Liver (tissue), 9 donors: ENCODE results near the gene DNM3. TPM values are rescaled to one million over a fixed set of nuclear protein-coding genes. Genes with fewer than 3 reads are reported as not detected.

ENCODE experiments used
- DNase-seq: peaks from one replicate; pipeline ENCODE4 v3.0.0-alpha.2; 2017; ENCODE audit warnings: low spot score
- H3K27ac ChIP-seq, 2 donors: one replicate each; pipeline ENCODE4 v1.7.0; 2013; ENCODE audit warnings: inconsistent platforms in 2 of 2, low read length in 2 of 2, control low read depth in 1 of 2, low read depth in 1 of 2, mild to moderate bottlenecking in 1 of 2
- H3K27me3 ChIP-seq, 4 donors: one replicate each; pipeline versions ENCODE4 v1.6.1 to v1.7.0; 2013; ENCODE audit warnings: low read length in 3 of 4, inconsistent platforms in 1 of 4, mild to moderate bottlenecking in 1 of 4, moderate library complexity in 1 of 4; ENCODE audit not compliant: control insufficient read depth in 4 of 4, insufficient read depth in 4 of 4
- H3K36me3 ChIP-seq, 4 donors: one replicate each; pipeline versions ENCODE4 v1.6.1 to v1.7.0; 2013; ENCODE audit warnings: low read length in 3 of 4, mild to moderate bottlenecking in 3 of 4, low read depth in 1 of 4, moderate library complexity in 1 of 4; ENCODE audit not compliant: control insufficient read depth in 4 of 4, insufficient read depth in 3 of 4
- H3K4me1 ChIP-seq, 4 donors: one replicate each; pipeline versions ENCODE4 v1.6.1 to v1.7.0; 2013; ENCODE audit warnings: low read length in 3 of 4, mild to moderate bottlenecking in 3 of 4, moderate library complexity in 1 of 4; ENCODE audit not compliant: control insufficient read depth in 4 of 4, insufficient read depth in 4 of 4
- H3K4me3 ChIP-seq, 3 donors: one replicate each; pipeline versions ENCODE4 v1.6.1 to v1.7.0; 2013; ENCODE audit warnings: low read length in 3 of 3, control low read depth in 1 of 3, low read depth in 1 of 3, mild to moderate bottlenecking in 1 of 3
- H3K9ac ChIP-seq, 2 donors: one replicate each; pipeline ENCODE4 v1.7.0; 2013; ENCODE audit warnings: low read length in 2 of 2, mild to moderate bottlenecking in 2 of 2, moderate library complexity in 2 of 2, control low read depth in 1 of 2, low read depth in 1 of 2
- H3K9me3 ChIP-seq, 4 donors: one replicate each; pipeline versions ENCODE4 v1.6.1 to v1.7.0; 2013; ENCODE audit warnings: low read length in 3 of 4; ENCODE audit not compliant: control insufficient read depth in 4 of 4
- ATF3 ChIP-seq: IDR thresholded peaks from 2 replicates; pipeline ENCODE4 v1.6.1; 2016; ENCODE audit warnings: antibody characterized with exemption
- CTCF ChIP-seq: fragments of 150-350 bp; IDR thresholded peaks from 2 replicates; pipeline ENCODE4 v1.5.1; 2017; ENCODE audit warnings: improper control_type of control experiment, low read depth, low read length; ENCODE audit not compliant: missing input control
- EGR1 ChIP-seq, 2 donors: IDR thresholded peaks; 2 replicates each; pipeline ENCODE4 v1.6.1; 2016 to 2018; ENCODE audit warnings: antibody characterized with exemption in 2 of 2, low read depth in 2 of 2
- FOXA2 ChIP-seq: IDR thresholded peaks from 2 replicates; pipeline ENCODE4 v1.6.1; 2016; ENCODE audit warnings: antibody characterized with exemption
- GABPA ChIP-seq, 2 donors: IDR thresholded peaks in 1 of 2; conservative IDR thresholded peaks in 1 of 2; 2 replicates each; pipeline ENCODE4 v1.6.1; 2016; ENCODE audit warnings: antibody characterized with exemption in 2 of 2, mild to moderate bottlenecking in 1 of 2, moderate library complexity in 1 of 2
- HNF4A ChIP-seq, 2 donors: conservative IDR thresholded peaks; 2 replicates each; pipeline ENCODE4 v1.6.1; 2016; ENCODE audit warnings: antibody characterized with exemption in 2 of 2, mild to moderate bottlenecking in 2 of 2
- HNF4G ChIP-seq: IDR thresholded peaks from 2 replicates; pipeline ENCODE4 v1.6.1; 2016; ENCODE audit warnings: antibody characterized with exemption
- JUND ChIP-seq, 2 donors: IDR thresholded peaks; 2 replicates each; pipeline ENCODE4 v1.6.1; 2016; ENCODE audit warnings: antibody characterized with exemption in 2 of 2
- MAX ChIP-seq: IDR thresholded peaks from 2 replicates; pipeline ENCODE4 v1.6.1; 2016; ENCODE audit warnings: antibody characterized with exemption
- NR2F2 ChIP-seq: IDR thresholded peaks from 2 replicates; pipeline ENCODE4 v1.6.1; 2016; ENCODE audit warnings: antibody characterized with exemption
- RAD21 ChIP-seq, 2 donors: IDR thresholded peaks; 2 replicates each; pipeline ENCODE4 v1.6.1; 2016; ENCODE audit warnings: antibody characterized with exemption in 2 of 2, mild to moderate bottlenecking in 2 of 2
- REST ChIP-seq: IDR thresholded peaks from 2 replicates; pipeline ENCODE4 v1.6.1; 2016; ENCODE audit warnings: antibody characterized with exemption, mild to moderate bottlenecking
- RXRA ChIP-seq, 2 donors: IDR thresholded peaks; 2 replicates each; pipeline ENCODE4 v1.6.1; 2017 to 2018; ENCODE audit warnings: antibody characterized with exemption in 2 of 2, mild to moderate bottlenecking in 1 of 2
- SP1 ChIP-seq: IDR thresholded peaks from 2 replicates; pipeline ENCODE4 v1.6.1; 2018; ENCODE audit warnings: antibody characterized with exemption, mild to moderate bottlenecking
- TAF1 ChIP-seq: conservative IDR thresholded peaks from 2 replicates; pipeline ENCODE4 v1.6.1; 2016; ENCODE audit warnings: antibody characterized with exemption, mild to moderate bottlenecking
- YY1 ChIP-seq: IDR thresholded peaks from 2 replicates; pipeline ENCODE4 v1.6.1; 2016; ENCODE audit warnings: antibody characterized with exemption, mild to moderate bottlenecking
- ZBTB33 ChIP-seq: IDR thresholded peaks from 2 replicates; pipeline ENCODE4 v1.6.1; 2016; ENCODE audit warnings: antibody characterized with exemption
- WGBS: extraction: QIAGEN DNeasy Blood & Tissue Kit; methylation state at CpG from one replicate; pipeline ENCODE4 v1.1.7; 2013; 5-methylcytosine and 5-hydroxymethylcytosine counted together
- polyA plus RNA-seq, 2 donors: library from polyadenylated mRNA; stranded (reverse) in 1 of 2; unstranded in 1 of 2; fragments of 200-250 nt in 1 of 2; fragments of >200 nt in 1 of 2; fragmentation: Nextera tagmentation in 1 of 2; extraction: Ambion mirVana in 1 of 2; gene quantifications; one replicate each; pipeline versions ENCODE4 v1.2.1 to v1.2.3, GENCODE V29; 2013 to 2015
- total RNA-seq, 2 donors: library from RNA; depleted of rRNA; stranded (reverse); fragments of >200 nt; gene quantifications; one replicate each; pipeline ENCODE4 v1.2.3, GENCODE V29; 2014
- donor health status: healthy.
- donor health status: healthy.
- donor health status: healthy.
- donor health status: healthy.
- donor health status: healthy.

The DNM3 gene
- total and polyA plus RNA-seq, 4 donors = 0.08 to 3.2 (median 1.0) TPM

GRCh38 chr1:171917331-171917730 lies 76.0 kb downstream of the DNM3 start:
- no peak for DNase-seq
- TF ChIP-seq NR2F2 (no peak), CTCF (no peak), RXRA (IDR thresholded peaks at IDR 0.05) (no peak), TAF1 (no peak), FOXA2 (no peak), ZBTB33 (no peak), REST (no peak), GABPA (IDR thresholded peaks at IDR 0.05 in 1 of 2, conservative IDR thresholded peaks at IDR 0.05 in 1 of 2) (no peak), YY1 (no peak), HNF4A (conservative IDR thresholded peaks at IDR 0.05) (no peak), SP1 (no peak), ATF3 (no peak), JUND (IDR thresholded peaks at IDR 0.05) (no peak), MAX (no peak), RAD21 (IDR thresholded peaks at IDR 0.05) (no peak), EGR1 (IDR thresholded peaks at IDR 0.05; ENCODE audit: low read depth in 2 of 2) (no peak), HNF4G (no peak)
- Histone ChIP-seq H3K9ac (no peak overlapping the region), H3K36me3 (no peaks in the 10 kb centered on the region), H3K27me3 (no peaks in the 10 kb centered on the region), H3K4me1 (no peaks in the 10 kb centered on the region), H3K9me3 (no peaks in the 10 kb centered on the region), H3K27ac (no peak overlapping the region), H3K4me3 (no peak overlapping the region)
- 89% methylated on average over 1 of the region's 1 CpG for WGBS
